ENCODE results near the gene OST4.

The OST4 gene

DNA sequence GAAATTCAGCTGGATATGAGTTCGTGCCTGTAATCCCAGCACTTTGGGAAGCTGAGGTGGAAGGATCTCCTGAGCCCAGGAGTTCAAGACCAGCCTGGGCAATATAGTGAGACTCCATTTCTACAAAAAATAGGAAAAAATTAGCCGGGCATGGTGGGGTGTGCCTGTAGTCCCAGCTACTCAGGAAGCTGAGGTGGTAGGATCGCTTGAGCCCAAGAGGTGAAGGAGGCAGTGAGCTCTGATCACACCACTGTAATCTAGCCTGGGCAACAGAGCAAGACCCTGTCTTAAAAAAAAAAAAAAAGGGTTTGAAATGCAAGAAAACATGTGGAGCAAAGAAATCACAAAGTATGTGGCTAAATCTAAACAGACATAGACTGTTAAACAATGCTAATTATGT is 37.6 kb upstream of the OST4 start:
- DNase-seq (ENCODE audit: low read depth in 2 of 2) = no peak
- no peak for TF ChIP-seq CTCF (IDR thresholded peaks at IDR 0.05; ENCODE audit: low read depth, low read length)

GRCh38 chr2:27108221-27108620 is 36.8 kb upstream of the OST4 start:
- no peak for TF ChIP-seq CTCF (IDR thresholded peaks at IDR 0.05; ENCODE audit: low read depth, low read length)
- no peak overlapping the region for H3K4me3 ChIP-seq (replicated peaks in 1 of 2; ENCODE audit: low read depth in 2 of 2, low read length in 2 of 2)
- no peak for DNase-seq (ENCODE audit: low read depth in 2 of 2)

More for the DNA sequence above, 37.6 kb upstream of the OST4 start:
- no peak overlapping the region for H3K4me3 ChIP-seq (replicated peaks in 1 of 2; ENCODE audit: low read depth in 2 of 2, low read length in 2 of 2)

GRCh38 chr2:27105981-27106380 is 34.5 kb upstream of the OST4 start:
- no peak overlapping the region for H3K4me3 ChIP-seq (replicated peaks in 1 of 2; ENCODE audit: low read depth in 2 of 2, low read length in 2 of 2)
- TF ChIP-seq CTCF (IDR thresholded peaks at IDR 0.05; ENCODE audit: low read depth, low read length) = no peak
- no peak for DNase-seq (ENCODE audit: low read depth in 2 of 2)

DNA sequence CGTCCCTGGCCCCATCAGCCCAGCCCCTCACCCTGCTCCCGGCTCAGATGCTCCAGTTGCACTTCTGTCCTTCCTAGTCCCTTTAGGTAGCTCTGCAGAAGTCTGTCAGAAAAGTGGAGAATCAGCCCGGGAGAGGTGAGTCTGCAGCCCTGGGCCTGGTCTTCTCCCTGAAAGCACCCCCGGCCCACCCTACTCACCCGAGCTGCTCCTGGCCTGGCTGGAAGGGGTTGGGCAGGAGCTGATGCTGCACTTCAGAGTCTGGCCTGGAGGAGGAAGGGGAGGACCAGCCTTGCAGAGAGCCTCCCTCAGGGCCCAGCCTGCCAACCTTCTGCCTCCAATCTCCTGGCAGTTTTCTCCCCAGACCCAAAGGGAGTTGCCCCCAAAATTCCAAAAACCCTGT is 30.9 kb upstream of the OST4 start:
- no peak overlapping the region for H3K4me3 ChIP-seq (replicated peaks in 1 of 2; ENCODE audit: low read depth in 2 of 2, low read length in 2 of 2)
- DNase-seq (ENCODE audit: low read depth in 2 of 2) = no peak
- no peak for TF ChIP-seq CTCF (IDR thresholded peaks at IDR 0.05; ENCODE audit: low read depth, low read length)

DNA sequence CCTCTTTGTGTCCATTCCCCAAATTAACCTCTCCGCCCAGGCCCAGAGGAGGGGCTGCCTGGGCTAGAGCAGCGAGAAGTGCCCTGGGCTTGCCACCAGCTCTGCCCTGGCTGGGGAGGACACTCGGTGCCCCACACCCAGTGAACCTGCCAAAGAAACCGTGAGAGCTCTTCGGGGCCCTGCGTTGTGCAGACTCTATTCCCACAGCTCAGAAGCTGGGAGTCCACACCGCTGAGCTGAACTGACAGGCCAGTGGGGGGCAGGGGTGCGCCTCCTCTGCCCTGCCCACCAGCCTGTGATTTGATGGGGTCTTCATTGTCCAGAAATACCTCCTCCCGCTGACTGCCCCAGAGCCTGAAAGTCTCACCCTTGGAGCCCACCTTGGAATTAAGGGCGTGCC is 28.6 kb upstream of the OST4 start:
- H3K4me3 ChIP-seq (replicated peaks in 1 of 2; ENCODE audit: low read depth in 2 of 2, low read length in 2 of 2) = no peak overlapping the region
- no peak for DNase-seq (ENCODE audit: low read depth in 2 of 2)
- TF ChIP-seq CTCF (IDR thresholded peaks at IDR 0.05; ENCODE audit: low read depth, low read length) = no peak

DNA sequence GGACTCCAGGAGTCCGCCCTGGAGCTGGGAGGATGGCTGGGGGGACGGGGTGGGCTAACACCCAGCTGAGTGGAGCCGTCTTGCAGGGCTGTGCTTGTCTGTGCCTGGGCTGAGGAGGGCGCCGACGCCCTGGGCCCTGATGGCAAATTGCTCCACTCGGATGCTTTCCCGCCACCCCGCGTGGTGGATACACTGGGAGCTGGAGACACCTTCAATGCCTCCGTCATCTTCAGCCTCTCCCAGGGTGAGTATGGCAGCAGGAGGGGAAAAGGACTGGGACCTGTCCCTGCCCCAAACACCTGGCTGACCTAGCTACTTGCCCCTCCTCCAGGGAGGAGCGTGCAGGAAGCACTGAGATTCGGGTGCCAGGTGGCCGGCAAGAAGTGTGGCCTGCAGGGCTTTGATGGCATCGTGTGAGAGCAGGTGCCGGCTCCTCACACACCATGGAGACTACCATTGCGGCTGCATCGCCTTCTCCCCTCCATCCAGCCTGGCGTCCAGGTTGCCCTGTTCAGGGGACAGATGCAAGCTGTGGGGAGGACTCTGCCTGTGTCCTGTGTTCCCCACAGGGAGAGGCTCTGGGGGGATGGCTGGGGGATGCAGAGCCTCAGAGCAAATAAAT is 28.0 kb upstream of the OST4 start:
- no peak overlapping the region for H3K4me3 ChIP-seq (replicated peaks in 1 of 2; ENCODE audit: low read depth in 2 of 2, low read length in 2 of 2)
- DNase-seq (ENCODE audit: low read depth in 2 of 2) = no peak
- no peak for TF ChIP-seq CTCF (IDR thresholded peaks at IDR 0.05; ENCODE audit: low read depth, low read length)

DNA sequence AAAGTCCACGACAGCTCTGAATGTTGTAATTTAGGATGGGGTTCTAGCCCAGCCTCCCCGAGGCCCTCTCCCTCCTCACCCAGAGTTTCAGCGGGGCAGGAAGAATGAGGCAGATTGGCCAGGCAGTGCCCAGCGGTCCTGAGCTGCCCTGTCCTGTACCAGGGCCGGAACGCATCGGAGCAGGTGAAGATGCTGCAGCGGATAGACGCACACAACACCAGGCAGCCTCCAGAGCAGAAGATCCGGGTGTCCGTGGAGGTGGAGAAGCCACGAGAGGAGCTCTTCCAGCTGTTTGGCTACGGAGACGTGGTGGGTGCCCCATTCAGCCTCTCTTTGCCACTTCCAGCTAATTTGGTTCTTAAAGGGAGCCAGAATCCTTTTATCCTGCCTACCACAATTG is 25.9 kb upstream of the OST4 start:
- no peak for DNase-seq (ENCODE audit: low read depth in 2 of 2)
- H3K4me3 ChIP-seq (replicated peaks in 1 of 2; ENCODE audit: low read depth in 2 of 2, low read length in 2 of 2) = no peak overlapping the region
- no peak for TF ChIP-seq CTCF (IDR thresholded peaks at IDR 0.05; ENCODE audit: low read depth, low read length)

All from cardiac fibroblast (primary cell).